H1 (cell line): ENCODE results near the gene GIGYF2.

ENCODE experiments used
- CEBPB ChIP-seq: IDR thresholded peaks from 2 replicates; pipeline ENCODE4 v1.6.1; 2012; ENCODE audit warnings: low read depth, low read length
- CTCF ChIP-seq, 3 experiments: IDR thresholded peaks; 1 replicate in 2 of 3; 2 replicates in 1 of 3; pipeline versions ENCODE4 v1.5.1 to v1.6.1; 2011; ENCODE audit warnings: low read length in 3 of 3, mild to moderate bottlenecking in 3 of 3, inconsistent platforms in 2 of 3, low read depth in 1 of 3, moderate library complexity in 1 of 3; ENCODE audit not compliant: insufficient read depth in 1 of 3; ENCODE audit errors: control extremely low read depth in 1 of 3
- EZH2 ChIP-seq: fragments of 200-600 bp; sonication (generic); IDR thresholded peaks from 2 replicates; pipeline ENCODE4 v1.7.1; 2012; ENCODE audit warnings: low read depth, mild to moderate bottlenecking, moderate library complexity, low read length, inconsistent platforms; ENCODE audit not compliant: severe bottlenecking
- POLR2A ChIP-seq, 2 experiments: IDR thresholded peaks; 1 replicate in 1 of 2; 2 replicates in 1 of 2; pipeline ENCODE4 v1.6.1; 2011; ENCODE audit warnings: low read depth in 2 of 2, low read length in 2 of 2, mild to moderate bottlenecking in 2 of 2; ENCODE audit errors: control extremely low read depth in 1 of 2
- SUZ12 ChIP-seq: fragments of 200-600 bp; sonication (generic); IDR thresholded peaks from 2 replicates; pipeline ENCODE4 v1.6.1; 2012; ENCODE audit warnings: mild to moderate bottlenecking, inconsistent platforms, low read length, moderate library complexity, mixed read lengths

DNA sequence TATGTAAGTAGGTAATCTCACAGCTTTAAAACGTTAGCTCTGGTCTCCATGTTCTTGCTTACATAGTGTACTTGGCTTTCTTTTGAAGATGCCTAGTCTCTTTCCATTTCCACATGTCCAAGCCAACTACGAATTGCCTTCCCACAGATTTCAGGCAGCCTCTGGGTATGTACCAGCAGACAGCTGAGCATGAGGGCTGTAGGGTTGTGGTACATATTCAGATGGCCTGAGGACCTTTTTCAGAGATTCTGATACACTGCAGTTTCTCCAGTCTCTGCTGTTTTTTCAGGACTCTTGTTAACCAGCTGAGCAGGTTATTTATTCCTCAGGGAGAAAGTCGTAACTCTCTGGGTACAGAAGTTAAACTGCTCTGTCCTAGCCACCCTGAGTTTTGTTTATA, 82.3 kb downstream of the GIGYF2 start:
- TF ChIP-seq POLR2A (IDR thresholded peaks at IDR 0.05; ENCODE audit: control extremely low read depth in 1 of 2, low read depth in 2 of 2, low read length in 2 of 2), result no peak
- TF ChIP-seq CTCF (IDR thresholded peaks at IDR 0.05; ENCODE audit: control extremely low read depth in 1 of 3, insufficient read depth in 1 of 3, low read depth in 1 of 3, low read length in 3 of 3), result no peak
- TF ChIP-seq SUZ12, result no peak
- TF ChIP-seq CEBPB, result no peak
- no peak for TF ChIP-seq EZH2
